Measurements from ENCODE around the gene ZNF555.

Gene ZNF555

GRCh38 chr19:2813235-2814160, 27.8 kb upstream of the ZNF555 start:
- ATAC-seq = no peak; the same call in 2 of the 3 replicates
- no peak for TF ChIP-seq ISL1 (CRISPR knock-in tag; IDR thresholded peaks at IDR 0.05)
- no peak for TF ChIP-seq GLIS3 (CRISPR knock-in tag; IDR thresholded peaks at IDR 0.05)
- TF ChIP-seq ZNF70 (CRISPR knock-in tag; IDR thresholded peaks at IDR 0.05) = no peak
- no peak for TF ChIP-seq ESRRG (CRISPR knock-in tag; IDR thresholded peaks at IDR 0.05)
- TF ChIP-seq POU6F1 (CRISPR knock-in tag; IDR thresholded peaks at IDR 0.05; ENCODE audit: borderline replicate concordance, low read depth) = no peak
- TF ChIP-seq, protein P1, sequence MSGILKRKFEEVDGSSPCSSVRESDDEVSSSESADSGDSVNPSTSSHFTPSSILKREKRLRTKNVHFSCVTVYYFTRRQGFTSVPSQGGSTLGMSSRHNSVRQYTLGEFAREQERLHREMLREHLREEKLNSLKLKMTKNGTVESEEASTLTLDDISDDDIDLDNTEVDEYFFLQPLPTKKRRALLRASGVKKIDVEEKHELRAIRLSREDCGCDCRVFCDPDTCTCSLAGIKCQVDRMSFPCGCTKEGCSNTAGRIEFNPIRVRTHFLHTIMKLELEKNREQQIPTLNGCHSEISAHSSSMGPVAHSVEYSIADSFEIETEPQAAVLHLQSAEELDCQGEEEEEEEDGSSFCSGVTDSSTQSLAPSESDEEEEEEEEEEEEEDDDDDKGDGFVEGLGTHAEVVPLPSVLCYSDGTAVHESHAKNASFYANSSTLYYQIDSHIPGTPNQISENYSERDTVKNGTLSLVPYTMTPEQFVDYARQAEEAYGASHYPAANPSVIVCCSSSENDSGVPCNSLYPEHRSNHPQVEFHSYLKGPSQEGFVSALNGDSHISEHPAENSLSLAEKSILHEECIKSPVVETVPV (CRISPR knock-in tag; IDR thresholded peaks at IDR 0.05) = no peak
- no peak for TF ChIP-seq ZFP3 (CRISPR knock-in tag; IDR thresholded peaks at IDR 0.05)
- no peak for TF ChIP-seq CREB5 (CRISPR knock-in tag; IDR thresholded peaks at IDR 0.05; ENCODE audit: low read depth)
- no peak for TF ChIP-seq PPARA (CRISPR knock-in tag; IDR thresholded peaks at IDR 0.05; ENCODE audit: borderline replicate concordance)
- TF ChIP-seq OSR1 (CRISPR knock-in tag; IDR thresholded peaks at IDR 0.05) = no peak
- TF ChIP-seq ZC3H10 (CRISPR knock-in tag; IDR thresholded peaks at IDR 0.05) = no peak
- TF ChIP-seq PATZ1 (CRISPR knock-in tag; IDR thresholded peaks at IDR 0.05; ENCODE audit: borderline replicate concordance) = no peak
- TF ChIP-seq TOX (CRISPR knock-in tag; IDR thresholded peaks at IDR 0.05; ENCODE audit: borderline replicate concordance) = no peak
- TF ChIP-seq ZFP30 (CRISPR knock-in tag; IDR thresholded peaks at IDR 0.05) = no peak
- no peak for TF ChIP-seq ZNF8 (CRISPR knock-in tag; IDR thresholded peaks at IDR 0.05)
- TF ChIP-seq TCF4 (CRISPR knock-in tag; IDR thresholded peaks at IDR 0.05; ENCODE audit: borderline replicate concordance) = no peak
- TF ChIP-seq, protein P2, sequence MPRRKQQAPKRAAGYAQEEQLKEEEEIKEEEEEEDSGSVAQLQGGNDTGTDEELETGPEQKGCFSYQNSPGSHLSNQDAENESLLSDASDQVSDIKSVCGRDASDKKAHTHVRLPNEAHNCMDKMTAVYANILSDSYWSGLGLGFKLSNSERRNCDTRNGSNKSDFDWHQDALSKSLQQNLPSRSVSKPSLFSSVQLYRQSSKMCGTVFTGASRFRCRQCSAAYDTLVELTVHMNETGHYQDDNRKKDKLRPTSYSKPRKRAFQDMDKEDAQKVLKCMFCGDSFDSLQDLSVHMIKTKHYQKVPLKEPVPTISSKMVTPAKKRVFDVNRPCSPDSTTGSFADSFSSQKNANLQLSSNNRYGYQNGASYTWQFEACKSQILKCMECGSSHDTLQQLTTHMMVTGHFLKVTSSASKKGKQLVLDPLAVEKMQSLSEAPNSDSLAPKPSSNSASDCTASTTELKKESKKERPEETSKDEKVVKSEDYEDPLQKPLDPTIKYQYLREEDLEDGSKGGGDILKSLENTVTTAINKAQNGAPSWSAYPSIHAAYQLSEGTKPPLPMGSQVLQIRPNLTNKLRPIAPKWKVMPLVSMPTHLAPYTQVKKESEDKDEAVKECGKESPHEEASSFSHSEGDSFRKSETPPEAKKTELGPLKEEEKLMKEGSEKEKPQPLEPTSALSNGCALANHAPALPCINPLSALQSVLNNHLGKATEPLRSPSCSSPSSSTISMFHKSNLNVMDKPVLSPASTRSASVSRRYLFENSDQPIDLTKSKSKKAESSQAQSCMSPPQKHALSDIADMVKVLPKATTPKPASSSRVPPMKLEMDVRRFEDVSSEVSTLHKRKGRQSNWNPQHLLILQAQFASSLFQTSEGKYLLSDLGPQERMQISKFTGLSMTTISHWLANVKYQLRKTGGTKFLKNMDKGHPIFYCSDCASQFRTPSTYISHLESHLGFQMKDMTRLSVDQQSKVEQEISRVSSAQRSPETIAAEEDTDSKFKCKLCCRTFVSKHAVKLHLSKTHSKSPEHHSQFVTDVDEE (CRISPR knock-in tag; IDR thresholded peaks at IDR 0.05) = no peak
- no peak for TF ChIP-seq RARB (CRISPR knock-in tag; IDR thresholded peaks at IDR 0.05)

DNA sequence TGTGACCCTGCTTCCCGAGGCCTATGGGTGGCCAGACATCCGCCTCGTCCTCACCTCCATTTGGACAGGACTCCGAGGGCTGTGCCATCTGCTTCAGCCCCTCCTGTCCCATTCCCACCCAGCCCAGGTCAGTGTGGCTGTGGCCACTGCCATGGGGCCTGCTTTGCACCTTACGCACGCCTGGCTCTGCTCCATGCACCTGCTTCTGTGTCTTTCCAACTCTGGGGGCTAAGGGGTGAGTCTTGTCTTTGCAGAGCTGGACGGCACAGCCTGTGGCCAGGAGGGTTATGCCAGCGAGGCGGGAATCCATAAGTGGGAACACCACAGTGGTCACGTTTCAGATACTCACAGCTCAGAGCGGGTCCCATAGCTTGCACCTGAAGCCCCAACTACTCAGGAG, 26.8 kb upstream of the ZNF555 start:
- TF ChIP-seq CSDC2 (CRISPR knock-in tag; IDR thresholded peaks at IDR 0.05) (no peak), ZNF70 (CRISPR knock-in tag; IDR thresholded peaks at IDR 0.05) (no peak), ESRRG (CRISPR knock-in tag; IDR thresholded peaks at IDR 0.05) (no peak), ZFP30 (CRISPR knock-in tag; IDR thresholded peaks at IDR 0.05) (no peak), GLIS3 (CRISPR knock-in tag; IDR thresholded peaks at IDR 0.05) (no peak), OSR1 (CRISPR knock-in tag; IDR thresholded peaks at IDR 0.05) (no peak), ZNF565 (CRISPR knock-in tag; conservative IDR thresholded peaks at IDR 0.05; ENCODE audit: low read depth) (no peak), PATZ1 (CRISPR knock-in tag; IDR thresholded peaks at IDR 0.05; ENCODE audit: borderline replicate concordance) (no peak), TOX (CRISPR knock-in tag; IDR thresholded peaks at IDR 0.05; ENCODE audit: borderline replicate concordance) (no peak), TCF4 (CRISPR knock-in tag; IDR thresholded peaks at IDR 0.05; ENCODE audit: borderline replicate concordance) (no peak), SNAI2 (CRISPR knock-in tag; IDR thresholded peaks at IDR 0.05) (no peak), ZC3H10 (CRISPR knock-in tag; IDR thresholded peaks at IDR 0.05) (no peak), PPARA (CRISPR knock-in tag; IDR thresholded peaks at IDR 0.05; ENCODE audit: borderline replicate concordance) (no peak)
- no peak for ATAC-seq
